WI38 (cell line): ENCODE measurements around the gene ARMC12.
A peak's percentile ranks its signal among the peaks of the same experiment; 100 is the strongest.

Source experiments
- H3K4me3 ChIP-seq: 2 replicates; pipeline ENCODE4 v1.5.1; 2011; ENCODE audit warnings: low read depth, mild to moderate bottlenecking, control low read depth, low read length
- CTCF ChIP-seq: IDR thresholded peaks from 2 replicates; pipeline ENCODE4 v1.5.1; 2012; ENCODE audit warnings: low read depth, mild to moderate bottlenecking, control low read depth, low read length

Gene ARMC12

GRCh38 chr6:35769211-35769610 lies 32.4 kb downstream of the ARMC12 start:
- no peak for TF ChIP-seq CTCF
- H3K4me3 ChIP-seq: no peak overlapping the region

DNA sequence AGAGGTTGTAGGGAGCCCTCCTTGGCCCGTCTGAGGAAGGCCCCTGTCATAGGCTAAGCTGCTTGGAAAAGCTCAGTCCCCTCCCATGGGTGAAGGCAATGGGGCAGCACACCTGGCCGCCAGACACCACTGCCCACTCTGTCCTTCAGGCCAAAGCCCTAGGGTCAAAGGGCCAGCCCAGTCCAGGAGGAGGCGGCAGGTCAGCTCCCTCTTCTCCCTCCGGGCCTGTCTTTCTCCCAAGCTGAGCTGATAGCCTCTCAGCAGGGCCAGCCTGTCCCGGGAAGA lies 34.5 kb downstream of the ARMC12 start:
- H3K4me3 ChIP-seq: no peak overlapping the region

GRCh38 chr6:35774116-35774794 lies 37.4 kb downstream of the ARMC12 start:
- no peak for TF ChIP-seq CTCF

More for the DNA sequence above, 34.5 kb downstream of the ARMC12 start:
- TF ChIP-seq CTCF: no peak

GRCh38 chr6:35775031-35775430 lies 38.2 kb downstream of the ARMC12 start:
- no peak for TF ChIP-seq CTCF

More at GRCh38 chr6:35774116-35774794, 37.4 kb downstream of the ARMC12 start:
- H3K4me3 ChIP-seq: no peak overlapping the region

DNA sequence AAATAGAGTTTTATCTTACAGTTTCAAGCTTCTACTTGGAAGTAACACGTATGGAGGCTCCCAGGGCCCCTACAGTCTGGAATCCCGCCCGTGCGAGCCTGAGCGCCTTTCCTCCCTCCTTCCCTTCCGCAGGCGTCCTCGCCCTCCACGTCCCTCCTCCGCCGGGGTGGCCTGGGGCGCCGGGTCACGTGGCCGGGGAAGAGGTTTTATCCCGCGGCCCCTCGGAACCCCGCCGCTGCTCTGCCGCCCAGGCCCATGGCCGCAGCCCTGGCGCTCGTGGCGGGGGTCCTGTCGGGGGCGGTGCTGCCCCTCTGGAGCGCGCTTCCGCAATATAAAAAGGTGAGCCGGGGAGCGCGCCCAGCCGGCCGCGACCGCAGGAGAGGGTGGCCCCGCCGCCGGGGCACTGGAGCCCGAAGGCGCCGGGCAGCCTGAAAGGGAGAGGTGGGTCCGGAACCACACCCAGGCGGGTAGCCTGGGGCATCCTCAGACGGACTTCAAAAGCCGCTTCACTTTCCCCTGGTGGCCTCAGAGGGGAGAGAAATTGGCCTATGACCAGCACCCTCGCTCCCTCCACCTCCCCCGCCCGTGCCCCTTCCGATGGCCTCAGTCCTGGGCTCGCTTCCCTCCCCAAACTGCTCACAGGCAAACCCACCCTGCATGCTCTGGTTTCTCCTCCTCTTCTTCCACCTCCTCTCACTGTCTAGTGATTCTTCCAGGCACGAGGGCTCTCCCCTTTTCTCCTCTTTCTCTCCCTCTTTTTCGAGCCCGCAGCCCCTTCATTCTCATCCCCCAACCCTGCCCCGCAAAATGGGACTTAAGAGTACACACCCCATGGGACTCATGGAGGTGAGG lies 39.8 kb downstream of the ARMC12 start, which contains the start of gene CLPSL2:
CLPSL2 (plus strand) TSS at position 235 of the 852 bp plus-strand sequence; CDS start at position 256, 21 bp downstream.
- peak within 1 kb of the TSS; percentile 34 for H3K4me3 ChIP-seq
- TF ChIP-seq CTCF: no peak

More at GRCh38 chr6:35775031-35775430, 38.2 kb downstream of the ARMC12 start:
- H3K4me3 ChIP-seq: no peak overlapping the region

DNA sequence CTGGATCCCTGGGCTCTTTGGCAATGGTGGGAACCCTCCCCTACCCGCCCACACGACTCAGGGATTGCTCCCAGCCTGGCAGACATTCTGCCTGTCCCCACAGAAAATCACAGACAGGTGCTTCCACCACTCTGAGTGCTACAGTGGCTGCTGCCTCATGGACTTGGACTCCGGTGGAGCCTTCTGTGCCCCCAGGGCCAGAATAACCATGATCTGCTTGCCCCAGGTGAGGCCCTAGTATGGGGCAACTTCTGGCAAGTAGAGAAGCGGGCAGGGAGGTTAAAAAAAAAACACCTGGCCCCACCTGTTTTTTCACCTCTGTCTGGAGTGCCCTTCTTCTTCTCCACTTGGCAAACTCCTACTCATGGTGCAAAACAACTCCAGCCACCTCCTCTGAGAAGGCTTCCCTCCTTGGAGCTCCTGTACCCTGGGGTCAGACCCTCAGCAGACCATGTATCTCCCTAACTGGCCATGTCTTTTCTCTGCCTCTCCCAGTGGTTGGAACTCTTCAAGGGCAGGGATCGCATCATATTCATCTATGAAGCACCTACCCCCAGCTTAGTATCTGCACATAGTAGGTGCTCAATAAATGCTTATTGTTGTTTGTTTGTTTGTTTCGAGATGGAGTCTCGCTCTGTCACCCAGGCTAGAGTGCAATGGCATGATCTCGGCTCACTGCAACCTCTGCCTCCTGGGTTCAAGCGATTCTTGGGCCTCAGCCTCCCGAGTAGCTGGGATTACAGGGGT lies 40.7 kb downstream of the ARMC12 start:
- no peak for TF ChIP-seq CTCF

More for the DNA sequence above, 40.7 kb downstream of the ARMC12 start:
- H3K4me3 ChIP-seq: no peak overlapping the region
